Mesothelial cell of epicardium (in vitro differentiated cells): Measurements from ENCODE around the gene MYEOV. TPM values are rescaled to one million over a fixed set of nuclear protein-coding genes. Genes with fewer than 3 reads are reported as not detected.

Source experiments
- DNase-seq, 2 experiments: peaks; one replicate each; pipeline ENCODE4 v3.0.0; 2021; ENCODE audit warnings: low spot score in 2 of 2; ENCODE audit not compliant: unreplicated experiment in 2 of 2
- H3K27ac Mint-ChIP-seq: 2 replicates; pipeline ENCODE4 v1.8.0; 2021; ENCODE audit warnings: mixed read lengths
- H3K27me3 Mint-ChIP-seq: 2 replicates; pipeline ENCODE4 v1.8.0; 2021; ENCODE audit warnings: low read depth, mixed read lengths
- H3K36me3 Mint-ChIP-seq: 2 replicates; pipeline ENCODE4 v1.8.0; 2021; ENCODE audit warnings: mixed read lengths
- H3K4me1 Mint-ChIP-seq: 2 replicates; pipeline ENCODE4 v1.8.0; 2021; ENCODE audit warnings: mixed read lengths
- H3K4me3 Mint-ChIP-seq: 2 replicates; pipeline ENCODE4 v1.8.0; 2021; ENCODE audit warnings: mild to moderate bottlenecking, moderate library complexity, mixed read lengths
- H3K9me3 Mint-ChIP-seq: 2 replicates; pipeline ENCODE4 v1.8.0; 2021; ENCODE audit warnings: mixed read lengths
- total RNA-seq: library from RNA; stranded (reverse); gene quantifications from 3 replicates; pipeline ENCODE4 v1.2.1, GENCODE V29; 2021
- TF ChIP-seq, protein P1 (sequence below): fragments of 200-600 bp; sonication (generic); IDR thresholded peaks from one replicate; pipeline ENCODE4 v1.5.0; 2021; ENCODE audit warnings: antibody characterized with exemption; ENCODE audit not compliant: unreplicated experiment

MYEOV gene
- total RNA-seq, 1 donor from 2014 or later, result 2.6 TPM

GRCh38 chr11:69335781-69336405, 41.9 kb downstream of the MYEOV start:
- no peak overlapping the region for H3K4me3 Mint-ChIP-seq
- peaks cover 12% of the 10 kb centered on the region for H3K9me3 Mint-ChIP-seq
- H3K4me1 Mint-ChIP-seq, result no peaks in the 10 kb centered on the region
- peak in 1 of 2 experiments; percentile 10 for DNase-seq
- TF ChIP-seq, protein P1, sequence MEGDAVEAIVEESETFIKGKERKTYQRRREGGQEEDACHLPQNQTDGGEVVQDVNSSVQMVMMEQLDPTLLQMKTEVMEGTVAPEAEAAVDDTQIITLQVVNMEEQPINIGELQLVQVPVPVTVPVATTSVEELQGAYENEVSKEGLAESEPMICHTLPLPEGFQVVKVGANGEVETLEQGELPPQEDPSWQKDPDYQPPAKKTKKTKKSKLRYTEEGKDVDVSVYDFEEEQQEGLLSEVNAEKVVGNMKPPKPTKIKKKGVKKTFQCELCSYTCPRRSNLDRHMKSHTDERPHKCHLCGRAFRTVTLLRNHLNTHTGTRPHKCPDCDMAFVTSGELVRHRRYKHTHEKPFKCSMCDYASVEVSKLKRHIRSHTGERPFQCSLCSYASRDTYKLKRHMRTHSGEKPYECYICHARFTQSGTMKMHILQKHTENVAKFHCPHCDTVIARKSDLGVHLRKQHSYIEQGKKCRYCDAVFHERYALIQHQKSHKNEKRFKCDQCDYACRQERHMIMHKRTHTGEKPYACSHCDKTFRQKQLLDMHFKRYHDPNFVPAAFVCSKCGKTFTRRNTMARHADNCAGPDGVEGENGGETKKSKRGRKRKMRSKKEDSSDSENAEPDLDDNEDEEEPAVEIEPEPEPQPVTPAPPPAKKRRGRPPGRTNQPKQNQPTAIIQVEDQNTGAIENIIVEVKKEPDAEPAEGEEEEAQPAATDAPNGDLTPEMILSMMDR, result no peak
- no peaks in the 10 kb centered on the region for H3K27me3 Mint-ChIP-seq
- H3K36me3 Mint-ChIP-seq, result no peaks in the 10 kb centered on the region
- H3K27ac Mint-ChIP-seq, result no peak overlapping the region

- Mint-ChIP-seq H3K36me3 (no peaks in the 10 kb centered on the region), H3K4me3 (no peak overlapping the region), H3K27ac (no peak overlapping the region), H3K9me3 (peaks cover 5% of the 10 kb centered on the region), H3K27me3 (no peaks in the 10 kb centered on the region), H3K4me1 (no peaks in the 10 kb centered on the region)
- DNase-seq, result peak in 1 of 2 experiments; percentile 35
- TF ChIP-seq, protein P1, result no peak
These were observed 43.3 kb downstream of the MYEOV start for GRCh38 chr11:69337211-69337721.

DNA sequence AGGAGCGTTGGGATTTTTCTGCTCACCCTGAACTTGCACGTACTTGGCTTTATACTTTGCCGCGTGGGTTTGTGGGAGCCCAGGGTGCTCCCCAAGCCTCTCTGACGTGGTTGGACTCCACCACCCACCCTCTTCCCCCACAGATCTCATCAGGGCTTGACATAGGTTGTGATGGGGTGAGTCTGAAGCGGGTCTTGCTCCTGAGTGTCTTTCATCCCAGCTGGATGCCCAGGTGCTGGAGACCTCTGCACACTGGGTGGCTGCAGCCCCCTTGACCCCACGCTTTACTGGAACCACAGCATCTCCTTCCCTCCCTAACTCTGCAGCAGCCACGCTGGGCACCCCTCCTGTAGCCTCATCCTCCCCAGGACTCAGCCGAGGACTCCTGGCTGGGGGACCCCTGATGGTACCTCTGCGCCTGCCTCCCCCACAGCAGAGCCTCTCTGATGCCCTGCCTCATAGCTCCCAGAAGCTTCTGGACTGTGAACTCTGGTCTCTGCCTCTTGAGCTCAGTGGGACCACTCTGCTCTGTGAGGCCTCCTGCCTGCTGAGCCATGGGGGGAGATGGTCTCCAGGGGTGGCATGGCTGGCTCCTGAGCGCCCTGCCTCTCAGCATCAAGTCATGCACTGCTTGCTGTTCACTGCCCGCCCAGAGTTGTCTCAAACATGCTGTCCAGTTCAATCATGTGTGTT, 45.2 kb downstream of the MYEOV start:
- Mint-ChIP-seq H3K27me3 (no peaks in the 10 kb centered on the region), H3K4me1 (no peaks in the 10 kb centered on the region), H3K9me3 (peaks cover 5% of the 10 kb centered on the region), H3K27ac (no peak overlapping the region), H3K36me3 (no peaks in the 10 kb centered on the region), H3K4me3 (no peak overlapping the region)
- TF ChIP-seq, protein P1, result no peak
- peak in 1 of 2 experiments; percentile 29 for DNase-seq

- peaks cover 5% of the 10 kb centered on the region for H3K9me3 Mint-ChIP-seq
- H3K27me3 Mint-ChIP-seq, result no peaks in the 10 kb centered on the region
- TF ChIP-seq, protein P1, result no peak
- no peak overlapping the region for H3K4me3 Mint-ChIP-seq
- peak in 1 of 2 experiments; percentile 16 for DNase-seq
- no peaks in the 10 kb centered on the region for H3K4me1 Mint-ChIP-seq
- no peak overlapping the region for H3K27ac Mint-ChIP-seq
- no peaks in the 10 kb centered on the region for H3K36me3 Mint-ChIP-seq
These were observed 46.1 kb downstream of the MYEOV start for GRCh38 chr11:69339983-69340565.

DNA sequence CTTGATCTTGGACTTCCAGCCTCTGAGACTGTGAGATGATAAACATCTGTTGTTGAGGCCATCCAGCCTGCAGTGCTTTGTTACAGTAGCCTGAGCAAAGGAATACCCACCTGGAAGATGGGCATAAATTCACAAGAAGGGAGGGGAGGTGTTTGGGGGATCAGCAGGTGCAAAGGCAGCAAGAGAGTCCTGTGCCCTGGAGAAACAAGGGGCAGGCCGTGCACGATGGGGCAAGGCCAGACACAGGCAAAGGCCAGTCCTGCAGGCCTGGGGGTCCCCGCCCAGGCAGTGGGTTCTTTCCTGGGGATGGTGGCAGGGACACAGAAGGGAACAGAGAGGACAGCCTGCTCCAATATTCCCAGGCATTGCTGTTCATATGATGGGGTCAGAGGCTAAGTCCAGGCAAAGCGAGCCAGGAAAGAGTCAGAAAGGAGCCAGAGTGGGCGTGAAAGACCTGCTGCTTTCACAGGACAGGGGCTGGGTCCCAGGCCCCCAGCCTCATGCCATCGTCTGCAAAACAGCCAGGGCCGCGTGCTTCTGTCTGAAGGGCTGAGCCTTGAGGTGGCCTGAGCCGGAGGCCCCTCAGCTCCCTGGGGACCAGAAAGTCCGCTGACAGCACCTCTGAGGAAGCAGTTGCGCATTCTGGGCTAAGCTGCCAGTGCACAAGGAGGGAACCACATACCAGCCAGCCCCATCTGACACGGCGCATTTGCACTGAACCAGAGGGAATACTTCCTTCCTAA, 48.8 kb downstream of the MYEOV start:
- Mint-ChIP-seq H3K36me3 (no peaks in the 10 kb centered on the region), H3K9me3 (peaks cover 5% of the 10 kb centered on the region), H3K27me3 (no peaks in the 10 kb centered on the region), H3K27ac (no peak overlapping the region), H3K4me1 (no peaks in the 10 kb centered on the region), H3K4me3 (no peak overlapping the region)
- TF ChIP-seq, protein P1, result no peak
- DNase-seq, result no peak
